Endothelial cell of umbilical vein (primary cell): ENCODE results near the gene SCAP. TPM values are rescaled to one million over a fixed set of nuclear protein-coding genes. Genes with fewer than 3 reads are reported as not detected.
A peak's percentile ranks its signal among the peaks of the same experiment; 100 is the strongest.

Experiments used
- BruUV-seq: library from RNA; stranded (reverse); fragments of 400-500 nt; replicated peaks from 2 replicates; lab custom pipeline; 2021; lab: Mats Ljungman, UMichigan
- CTCF ChIA-PET: fragments of 300-600, 350-600 bp; sonication (Branson Sonifier 250); formaldehyde crosslinking; loops from one replicate; lab custom pipeline; 2021; ENCODE audit warnings: antibody characterized with exemption, inconsistent platforms; lab: Charles Lee
- POLR2A ChIA-PET: fragments of 300-600, 350-600 bp; sonication (Branson Sonifier 250); formaldehyde crosslinking; loops from one replicate; lab custom pipeline; 2021; ENCODE audit warnings: antibody characterized with exemption, inconsistent platforms; lab: Charles Lee
- DNase-seq: peaks from one replicate; pipeline ENCODE4 v3.0.0-alpha.2; 2011; ENCODE audit warnings: low read depth, low spot score
- FAIRE-seq: peaks from 2 replicates; lab custom pipeline; 2011; peaks lifted over from hg19 to GRCh38; lab: Jason Lieb, UNC
- H2AFZ ChIP-seq: 2 replicates; pipeline ENCODE4 v1.6.0; 2012; ENCODE audit warnings: low read depth, low read length, control low read depth, inconsistent platforms
- H3K27ac ChIP-seq: 2 replicates; pipeline ENCODE4 v1.5.1; 2011; ENCODE audit warnings: low read depth, mild to moderate bottlenecking, control low read depth, low read length, moderate library complexity; ENCODE audit not compliant: insufficient read depth
- H3K27me3 ChIP-seq, 2 experiments: 2 replicates each; pipeline versions ENCODE4 v1.6.0 to v1.6.1; 2011; ENCODE audit warnings: low read length in 2 of 2, mixed read lengths in 1 of 2; ENCODE audit not compliant: control insufficient read depth in 2 of 2, insufficient read depth in 2 of 2
- H3K36me3 ChIP-seq, 2 experiments: 2 replicates in 1 of 2; 3 replicates in 1 of 2; pipeline ENCODE4 v1.5.1; 2011; ENCODE audit warnings: low read length in 2 of 2, mild to moderate bottlenecking in 1 of 2, moderate library complexity in 1 of 2; ENCODE audit not compliant: control insufficient read depth in 2 of 2, insufficient read depth in 2 of 2; ENCODE audit errors: extremely low read depth in 1 of 2
- H3K4me1 ChIP-seq: 3 replicates; pipeline ENCODE4 v1.5.1; 2011; ENCODE audit warnings: mild to moderate bottlenecking, low read length; ENCODE audit not compliant: control insufficient read depth, insufficient read depth; ENCODE audit errors: extremely low read depth
- H3K4me2 ChIP-seq: 2 replicates; pipeline ENCODE4 v1.6.1; 2011; ENCODE audit warnings: low read length, control low read depth, mixed read lengths; ENCODE audit not compliant: insufficient read depth
- H3K4me3 ChIP-seq, 3 experiments: fragments of 200-600 bp in 1 of 3; sonication (generic), shearing (Covaris generic) in 1 of 3; replicated peaks in 1 of 3; 2 replicates each; pipeline ENCODE4 v1.5.1; 2011 to 2016; ENCODE audit warnings: control low read depth in 3 of 3, low read length in 3 of 3, mild to moderate bottlenecking in 2 of 3, inconsistent platforms in 1 of 3, low read depth in 1 of 3, moderate library complexity in 1 of 3; ENCODE audit not compliant: insufficient read depth in 1 of 3
- H3K79me2 ChIP-seq: 2 replicates; pipeline ENCODE4 v1.6.0; 2012; ENCODE audit warnings: low read length, inconsistent platforms; ENCODE audit not compliant: control insufficient read depth, insufficient read depth
- H3K9ac ChIP-seq: replicated peaks from 2 replicates; pipeline ENCODE3; 2011; ENCODE audit warnings: low read length, control low read depth; ENCODE audit not compliant: insufficient read depth; ENCODE audit errors: extremely low read depth
- H3K9me1 ChIP-seq: replicated peaks from 3 replicates; pipeline ENCODE4 v1.6.0; 2011; ENCODE audit warnings: mild to moderate bottlenecking, low read length; ENCODE audit not compliant: control insufficient read depth, insufficient read depth; ENCODE audit errors: extremely low read depth
- H3K9me3 ChIP-seq: replicated peaks from 2 replicates; pipeline ENCODE4 v1.5.1; 2012; ENCODE audit warnings: low read length, inconsistent platforms; ENCODE audit not compliant: control insufficient read depth, insufficient read depth
- H4K20me1 ChIP-seq: replicated peaks from 2 replicates; pipeline ENCODE3; 2011; ENCODE audit warnings: mild to moderate bottlenecking, low read length; ENCODE audit not compliant: control insufficient read depth, insufficient read depth; ENCODE audit errors: extremely low read depth
- CTCF ChIP-seq, 2 donors: IDR thresholded peaks; 1 replicate in 1 of 2; 2 replicates in 1 of 2; pipeline ENCODE4 v1.5.1; 2011; ENCODE audit warnings: low read length in 2 of 2, mild to moderate bottlenecking in 2 of 2, moderate library complexity in 2 of 2, control low read depth in 1 of 2, inconsistent platforms in 1 of 2, low read depth in 1 of 2; ENCODE audit not compliant: insufficient read depth in 1 of 2; ENCODE audit errors: extremely low read depth in 1 of 2
- FOS ChIP-seq: IDR thresholded peaks from 2 replicates; pipeline ENCODE4 v1.6.1; 2011; ENCODE audit warnings: mild to moderate bottlenecking, low read length, moderate library complexity, borderline replicate concordance; ENCODE audit not compliant: insufficient read depth
- JUN ChIP-seq: IDR thresholded peaks from 2 replicates; pipeline ENCODE4 v1.6.1; 2011; ENCODE audit warnings: borderline replicate concordance, low read depth; ENCODE audit not compliant: insufficient read length, insufficient read depth
- MAX ChIP-seq: IDR thresholded peaks from 2 replicates; pipeline ENCODE4 v1.6.1; 2011; ENCODE audit not compliant: insufficient read depth, insufficient read length
- MYC ChIP-seq: IDR thresholded peaks from one replicate; pipeline ENCODE4 v1.6.1; 2011; ENCODE audit warnings: mild to moderate bottlenecking, low read depth, low read length
- POLR2A ChIP-seq: IDR thresholded peaks from 2 replicates; pipeline ENCODE4 v1.6.1; 2012; ENCODE audit warnings: low read depth, mild to moderate bottlenecking, control low read depth, low read length
- dilution Hi-C: fragments of 300-500 bp; cut with MboI; formaldehyde crosslinking; loops from one replicate; pipeline ENCODE4 v1.15.0; 2019; ENCODE audit warnings: low sequenced_read_pairs; ENCODE audit not compliant: extremely low pct_ligation_motif_present
- intact Hi-C: fragments of 100-400 bp; cut with micrococcal nuclease; formaldehyde crosslinking; loops from one replicate; pipeline ENCODE4 v1.10.0; 2022
- polyA plus RNA-seq, 4 experiments: library from polyadenylated mRNA; depleted of rRNA in 3 of 4; stranded (reverse) in 3 of 4; unstranded in 1 of 4; fragments of >200 nt; gene quantifications; 2 replicates each; pipeline versions ENCODE4 v1.2.1 to v1.2.3, GENCODE V29; 2011 to 2012; ENCODE audit warnings: missing spikeins in 1 of 4
- total RNA-seq: library from RNA; stranded (reverse); gene quantifications from 2 replicates; pipeline ENCODE4 v1.2.3, GENCODE V29; 2021

Gene SCAP
- total and polyA plus RNA-seq, 2 donors (not counting 3 experiments of a cell fraction or from before 2014, with no cell fraction given): 34.7 to 59.0 TPM

- FAIRE-seq: no peak
- no peak overlapping the region for H2AFZ ChIP-seq
- ChIA-PET POLR2A (no interaction called here), CTCF (interaction anchor here (1.6 kb wide), 1 partner anchor 41 kb away, joined by 3 read pairs; no protein-coding TSS in a partner anchor)
- no peak overlapping the region for H3K9ac ChIP-seq
- DNase-seq: no peak
- intact Hi-C loops (loop anchor here (2.0 kb wide), 1 partner anchor 39 kb away; the partner anchor contains the start of gene PTPN23), dilution Hi-C loops (no loop called here)
- no peaks in the 10 kb centered on the region for H3K79me2 ChIP-seq
- H3K9me1 ChIP-seq: no peaks in the 10 kb centered on the region
- no peaks in the 10 kb centered on the region for H3K27me3 ChIP-seq
- no peaks in the 10 kb centered on the region for H3K9me3 ChIP-seq
- no peak overlapping the region for H3K4me2 ChIP-seq
- peaks cover 0 to 32% of the 10 kb centered on the region in 2 experiments for H3K36me3 ChIP-seq
- no peak overlapping the region for H3K4me3 ChIP-seq
- no peaks in the 10 kb centered on the region for H4K20me1 ChIP-seq
- TF ChIP-seq FOS: no peak
- no peak for TF ChIP-seq POLR2A
- no peak for TF ChIP-seq MAX
- no peak for TF ChIP-seq CTCF (IDR thresholded peaks at IDR 0.05; ENCODE audit: extremely low read depth in 1 of 2, insufficient read depth in 1 of 2, low read depth in 1 of 2, low read length in 2 of 2)
- TF ChIP-seq JUN: no peak
- TF ChIP-seq MYC: no peak
- no peaks in the 10 kb centered on the region for H3K4me1 ChIP-seq
- no peak overlapping the region for H3K27ac ChIP-seq
- BruUV-seq: TSS peak; percentile 17
These were observed 56.4 kb downstream of the SCAP start for GRCh38 chr3:47419083-47420043.
